HCT116 (cell line): ENCODE data around the gene ALX4. TPM values are rescaled to one million over a fixed set of nuclear protein-coding genes. Genes with fewer than 3 reads are reported as not detected.

Source experiments
- ATAC-seq: fragments of 200-7000 bp; cut with Tn5 transposase; 2 replicates; pipeline ENCODE4 v1.9.1; 2020; ENCODE audit warnings: mild to moderate bottlenecking, moderate library complexity
- BruUV-seq: library from RNA; stranded (reverse); fragments of 400-500 nt; replicated peaks from 2 replicates; lab custom pipeline; 2021; lab: Mats Ljungman, UMichigan
- CTCF ChIA-PET: fragments of 300-600 bp; sonication (Branson Sonifier 250); formaldehyde crosslinking; loops from one replicate; lab custom pipeline; 2021; ENCODE audit warnings: antibody characterized with exemption; lab: Charles Lee
- POLR2A ChIA-PET: fragments of 300-600, 350-600 bp; sonication (Branson Sonifier 250); formaldehyde crosslinking; loops from one replicate; lab custom pipeline; 2021; ENCODE audit warnings: antibody characterized with exemption; lab: Charles Lee
- RAD21 ChIA-PET, 2 experiments: fragments of 300-600 bp; sonication (Branson Sonifier 250); formaldehyde crosslinking; loops; one replicate each; lab custom pipeline; 2023; ENCODE audit warnings: low total read pairs in 2 of 2; ENCODE audit not compliant: uncharacterized antibody in 2 of 2, unreplicated experiment in 2 of 2, low non-redundant PET in 1 of 2; lab: Charles Lee
- DNase-seq: peaks from one replicate; pipeline ENCODE4 v3.0.0-alpha.2; 2010; ENCODE audit warnings: low read depth, low spot score
- H2AFZ ChIP-seq: fragments of 200-600 bp; shearing (Covaris generic), sonication (generic); 2 replicates; pipeline ENCODE4 v1.6.1; 2017; ENCODE audit warnings: low read depth, mixed run types, mixed read lengths, antibody characterized with exemption, low read length; ENCODE audit not compliant: poor library complexity, severe bottlenecking
- H3K27ac ChIP-seq: 2 replicates; pipeline ENCODE4 v1.5.1; 2012; ENCODE audit warnings: low read depth, low read length
- H3K27me3 ChIP-seq: fragments of 200-600 bp; sonication (generic); 2 replicates; pipeline ENCODE4 v1.6.1; 2016; ENCODE audit warnings: mixed run types, low read length, mixed read lengths; ENCODE audit not compliant: insufficient read depth
- H3K36me3 ChIP-seq, 2 experiments: fragments of 200-500 bp in 1 of 2; fragments of 200-600 bp in 1 of 2; sonication (Bioruptor generic) in 1 of 2; sonication (generic) in 1 of 2; 2 replicates each; pipeline versions ENCODE4 v1.5.1 to v1.6.1; 2014 to 2016; ENCODE audit warnings: low read length in 2 of 2, inconsistent platforms in 1 of 2, mixed read lengths in 1 of 2, mixed run types in 1 of 2; ENCODE audit not compliant: insufficient read depth in 2 of 2, control insufficient read depth in 1 of 2
- H3K4me1 ChIP-seq, 2 experiments: fragments of 200-600 bp in 1 of 2; sonication (generic) in 1 of 2; 2 replicates each; pipeline versions ENCODE4 v1.5.1 to v1.6.1; 2012 to 2017; ENCODE audit warnings: low read length in 2 of 2, inconsistent platforms in 1 of 2, mild to moderate bottlenecking in 1 of 2, mixed read lengths in 1 of 2, mixed run types in 1 of 2, moderate library complexity in 1 of 2; ENCODE audit not compliant: insufficient read depth in 2 of 2, control insufficient read depth in 1 of 2
- H3K4me2 ChIP-seq: fragments of 200-600 bp; sonication (generic); 2 replicates; pipeline ENCODE4 v1.6.1; 2017; ENCODE audit warnings: mixed run types, low read length, mixed read lengths
- H3K4me3 ChIP-seq, 2 experiments: fragments of 200-600 bp in 1 of 2; sonication (generic) in 1 of 2; replicated peaks in 1 of 2; 2 replicates each; pipeline ENCODE4 v1.5.1; 2011 to 2016; ENCODE audit warnings: low read length in 2 of 2, control low read depth in 1 of 2, low read depth in 1 of 2, mild to moderate bottlenecking in 1 of 2, mixed read lengths in 1 of 2, mixed run types in 1 of 2
- H3K79me2 ChIP-seq: fragments of 200-600 bp; sonication (generic); 2 replicates; pipeline ENCODE4 v1.6.1; 2017; ENCODE audit warnings: mild to moderate bottlenecking, mixed run types, low read length, moderate library complexity, mixed read lengths; ENCODE audit not compliant: insufficient read depth
- H3K9ac ChIP-seq: fragments of 200-600 bp; sonication (generic); 2 replicates; pipeline ENCODE4 v1.6.1; 2016; ENCODE audit warnings: low read length, mixed read lengths
- H3K9me2 ChIP-seq: fragments of 200-600 bp; sonication (generic), shearing (Covaris generic); 2 replicates; pipeline ENCODE4 v1.6.1; 2017; ENCODE audit warnings: mixed run types, mild to moderate bottlenecking, moderate library complexity; ENCODE audit not compliant: insufficient read depth
- H3K9me3 ChIP-seq, 2 experiments: fragments of 200-500 bp in 1 of 2; fragments of 200-600 bp in 1 of 2; sonication (Bioruptor generic) in 1 of 2; sonication (generic) in 1 of 2; 2 replicates each; pipeline ENCODE4 v1.6.1; 2014 to 2017; ENCODE audit warnings: low read length in 2 of 2, mixed read lengths in 2 of 2, inconsistent platforms in 1 of 2, low read depth in 1 of 2, mild to moderate bottlenecking in 1 of 2, mixed run types in 1 of 2, moderate library complexity in 1 of 2; ENCODE audit not compliant: control insufficient read depth in 1 of 2, insufficient read depth in 1 of 2
- H4K20me1 ChIP-seq: fragments of 200-600 bp; sonication (generic), shearing (Covaris generic); 2 replicates; pipeline ENCODE4 v1.6.1; 2017; ENCODE audit warnings: mixed run types, mild to moderate bottlenecking, moderate library complexity; ENCODE audit not compliant: insufficient read depth
- EGR1 ChIP-seq: IDR thresholded peaks from 2 replicates; pipeline ENCODE4 v1.6.1; 2012; ENCODE audit warnings: low read depth
- ELF1 ChIP-seq: IDR thresholded peaks from 2 replicates; pipeline ENCODE4 v1.6.1; 2012; ENCODE audit warnings: low read depth, borderline replicate concordance
- EZH2phosphoT487 ChIP-seq: fragments of 200-600 bp; IDR thresholded peaks from 2 replicates; pipeline ENCODE4 v1.6.1; 2018; ENCODE audit warnings: antibody characterized with exemption, borderline replicate concordance
- FOSL1 ChIP-seq: IDR thresholded peaks from 2 replicates; pipeline ENCODE4 v1.6.1; 2012; ENCODE audit warnings: low read depth
- JUND ChIP-seq: IDR thresholded peaks from 2 replicates; pipeline ENCODE4 v1.6.1; 2012
- POLR2A ChIP-seq: IDR thresholded peaks from 2 replicates; pipeline ENCODE4 v1.7.0; 2011; ENCODE audit warnings: borderline replicate concordance; ENCODE audit not compliant: insufficient read depth, insufficient read length; ENCODE audit errors: extremely low read depth
- RAD21 ChIP-seq: IDR thresholded peaks from 2 replicates; pipeline ENCODE4 v1.6.1; 2012; ENCODE audit warnings: low read depth, mild to moderate bottlenecking
- SP1 ChIP-seq: IDR thresholded peaks from 2 replicates; pipeline ENCODE4 v1.6.1; 2012; ENCODE audit warnings: low read depth
- SRF ChIP-seq: IDR thresholded peaks from 2 replicates; pipeline ENCODE4 v1.6.1; 2012; ENCODE audit warnings: low read depth
- TCF7L2 ChIP-seq: IDR thresholded peaks from 2 replicates; pipeline ENCODE4 v1.7.0; 2011; ENCODE audit warnings: borderline replicate concordance, inconsistent platforms; ENCODE audit not compliant: insufficient read depth, insufficient read length; ENCODE audit errors: extremely low read depth
- ZFX ChIP-seq: fragments of 450-650 bp; IDR thresholded peaks from 2 replicates; pipeline ENCODE4 v1.6.1; 2017
- ZNF274 ChIP-seq: fragments of 200-500 bp; sonication (Bioruptor generic); IDR thresholded peaks from 2 replicates; pipeline ENCODE4 v1.6.1; 2014; ENCODE audit warnings: mild to moderate bottlenecking, low read depth, low read length, inconsistent platforms
- intact Hi-C: fragments of 100-400 bp; cut with micrococcal nuclease; formaldehyde crosslinking; loops from 2 replicates; pipeline ENCODE4 v1.10.0; 2022
- total RNA-seq: library from RNA; stranded (reverse); gene quantifications from one replicate; pipeline ENCODE4 v1.2.1, GENCODE V29; 2021; ENCODE audit not compliant: unreplicated experiment
- TF ChIP-seq, protein P1 (sequence below), 3 experiments: fragments of 200-600 bp in 1 of 3; sonication (generic) in 1 of 3; IDR thresholded peaks in 2 of 3; conservative IDR thresholded peaks in 1 of 3; 2 replicates each; pipeline ENCODE4 v1.5.1; 2012 to 2017; ENCODE audit warnings: low read depth in 2 of 3, low read length in 2 of 3, antibody characterized with exemption in 1 of 3, borderline replicate concordance in 1 of 3, control low read depth in 1 of 3, mild to moderate bottlenecking in 1 of 3, mixed read lengths in 1 of 3, mixed run types in 1 of 3, moderate library complexity in 1 of 3; ENCODE audit not compliant: insufficient read depth in 1 of 3
- TF ChIP-seq, protein P2 (sequence below): IDR thresholded peaks from 2 replicates; pipeline ENCODE4 v1.6.1; 2012
- TF ChIP-seq, protein P3 (sequence below): IDR thresholded peaks from 2 replicates; pipeline ENCODE4 v1.6.1; 2011; ENCODE audit warnings: mild to moderate bottlenecking, low read length, moderate library complexity; ENCODE audit not compliant: insufficient replicate concordance; ENCODE audit errors: extremely low read depth

The ALX4 gene
- total RNA-seq, 1 experiment from 2014 or later: not detected

DNA sequence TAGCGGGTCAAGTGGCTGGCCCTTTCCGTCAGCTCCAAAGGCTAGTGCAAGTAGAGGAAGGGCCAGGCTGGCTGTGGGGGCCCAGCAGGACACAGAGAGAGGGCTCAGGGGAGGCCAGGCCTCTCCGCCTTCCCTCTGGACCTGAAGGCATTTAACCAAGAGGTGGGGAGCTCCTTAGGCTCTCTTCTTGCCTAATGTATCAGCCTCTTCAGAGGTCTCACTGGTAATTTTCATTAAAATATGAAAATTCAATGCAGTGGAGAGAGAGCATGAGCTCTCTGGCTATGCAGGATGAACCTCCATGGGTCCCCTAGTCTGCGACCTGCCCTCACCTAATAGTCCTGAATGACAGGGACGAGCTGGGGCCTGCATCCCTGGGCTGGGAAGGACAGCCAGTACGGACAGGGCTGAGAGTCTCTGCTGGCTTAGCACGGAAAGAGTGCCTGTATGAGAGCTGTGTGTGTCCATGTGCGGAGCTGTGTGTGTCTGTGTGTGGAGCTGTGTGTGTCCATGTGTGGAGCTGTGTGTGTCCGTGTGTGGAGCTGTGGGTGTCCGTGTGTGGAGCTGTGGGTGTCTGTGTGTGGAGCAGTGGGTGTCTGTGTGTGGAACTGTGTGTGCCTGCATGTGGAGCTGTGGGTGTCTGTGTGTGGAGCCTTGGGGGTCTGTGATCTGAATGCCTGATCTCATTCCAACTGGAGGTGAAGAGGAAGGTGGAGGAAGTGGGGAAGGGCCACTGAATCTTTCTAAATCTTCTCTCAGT is 2.4 kb downstream of the ALX4 start:
- BruUV-seq: no TSS peak
- H3K27ac ChIP-seq: no peak overlapping the region
- ChIA-PET CTCF (interaction anchor here (0.8 kb wide), 1 partner anchor 9 kb away, joined by 3 read pairs; no protein-coding TSS in a partner anchor), POLR2A (no interaction called here), RAD21 (no interaction called here)
- no peaks in the 10 kb centered on the region for H3K27me3 ChIP-seq
- H3K4me1 ChIP-seq: no peaks in the 10 kb centered on the region; a peak in 1 of 4 replicates
- ATAC-seq: no peak
- TF ChIP-seq ZNF274 (no peak), RAD21 (no peak), SRF (no peak), POLR2A (no peak), ZFX (no peak), EGR1 (no peak), TCF7L2 (no peak), ELF1 (no peak), SP1 (no peak), EZH2phosphoT487 (no peak), JUND (no peak), FOSL1 (no peak)
- TF ChIP-seq, protein P1, sequence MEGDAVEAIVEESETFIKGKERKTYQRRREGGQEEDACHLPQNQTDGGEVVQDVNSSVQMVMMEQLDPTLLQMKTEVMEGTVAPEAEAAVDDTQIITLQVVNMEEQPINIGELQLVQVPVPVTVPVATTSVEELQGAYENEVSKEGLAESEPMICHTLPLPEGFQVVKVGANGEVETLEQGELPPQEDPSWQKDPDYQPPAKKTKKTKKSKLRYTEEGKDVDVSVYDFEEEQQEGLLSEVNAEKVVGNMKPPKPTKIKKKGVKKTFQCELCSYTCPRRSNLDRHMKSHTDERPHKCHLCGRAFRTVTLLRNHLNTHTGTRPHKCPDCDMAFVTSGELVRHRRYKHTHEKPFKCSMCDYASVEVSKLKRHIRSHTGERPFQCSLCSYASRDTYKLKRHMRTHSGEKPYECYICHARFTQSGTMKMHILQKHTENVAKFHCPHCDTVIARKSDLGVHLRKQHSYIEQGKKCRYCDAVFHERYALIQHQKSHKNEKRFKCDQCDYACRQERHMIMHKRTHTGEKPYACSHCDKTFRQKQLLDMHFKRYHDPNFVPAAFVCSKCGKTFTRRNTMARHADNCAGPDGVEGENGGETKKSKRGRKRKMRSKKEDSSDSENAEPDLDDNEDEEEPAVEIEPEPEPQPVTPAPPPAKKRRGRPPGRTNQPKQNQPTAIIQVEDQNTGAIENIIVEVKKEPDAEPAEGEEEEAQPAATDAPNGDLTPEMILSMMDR (IDR thresholded peaks at IDR 0.05 in 2 of 3, conservative IDR thresholded peaks at IDR 0.05 in 1 of 3; ENCODE audit: borderline replicate concordance in 1 of 3, insufficient read depth in 1 of 3, low read depth in 2 of 3, low read length in 2 of 3): no peak
- TF ChIP-seq, protein P2, sequence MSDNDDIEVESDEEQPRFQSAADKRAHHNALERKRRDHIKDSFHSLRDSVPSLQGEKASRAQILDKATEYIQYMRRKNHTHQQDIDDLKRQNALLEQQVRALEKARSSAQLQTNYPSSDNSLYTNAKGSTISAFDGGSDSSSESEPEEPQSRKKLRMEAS: no peak
- TF ChIP-seq, protein P3, sequence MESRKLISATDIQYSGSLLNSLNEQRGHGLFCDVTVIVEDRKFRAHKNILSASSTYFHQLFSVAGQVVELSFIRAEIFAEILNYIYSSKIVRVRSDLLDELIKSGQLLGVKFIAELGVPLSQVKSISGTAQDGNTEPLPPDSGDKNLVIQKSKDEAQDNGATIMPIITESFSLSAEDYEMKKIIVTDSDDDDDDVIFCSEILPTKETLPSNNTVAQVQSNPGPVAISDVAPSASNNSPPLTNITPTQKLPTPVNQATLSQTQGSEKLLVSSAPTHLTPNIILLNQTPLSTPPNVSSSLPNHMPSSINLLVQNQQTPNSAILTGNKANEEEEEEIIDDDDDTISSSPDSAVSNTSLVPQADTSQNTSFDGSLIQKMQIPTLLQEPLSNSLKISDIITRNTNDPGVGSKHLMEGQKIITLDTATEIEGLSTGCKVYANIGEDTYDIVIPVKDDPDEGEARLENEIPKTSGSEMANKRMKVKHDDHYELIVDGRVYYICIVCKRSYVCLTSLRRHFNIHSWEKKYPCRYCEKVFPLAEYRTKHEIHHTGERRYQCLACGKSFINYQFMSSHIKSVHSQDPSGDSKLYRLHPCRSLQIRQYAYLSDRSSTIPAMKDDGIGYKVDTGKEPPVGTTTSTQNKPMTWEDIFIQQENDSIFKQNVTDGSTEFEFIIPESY: no peak
- no peaks in the 10 kb centered on the region for H3K9me3 ChIP-seq
- H3K79me2 ChIP-seq: no peaks in the 10 kb centered on the region
- no peak overlapping the region for H3K9ac ChIP-seq
- no peak overlapping the region for H3K4me2 ChIP-seq
- H4K20me1 ChIP-seq: no peaks in the 10 kb centered on the region
- DNase-seq: no peak
- H3K4me3 ChIP-seq: no peak overlapping the region
- H3K9me2 ChIP-seq: no peaks in the 10 kb centered on the region
- intact Hi-C loops: no loop called here
- no peak overlapping the region for H2AFZ ChIP-seq
- no peaks in the 10 kb centered on the region for H3K36me3 ChIP-seq
